ENCODE measurements around the gene FILIP1L. TPM values are rescaled to one million over a fixed set of nuclear protein-coding genes. Genes with fewer than 3 reads are reported as not detected.

The FILIP1L gene
- total RNA-seq, 1 experiment from 2014 or later: 0.07 TPM

GRCh38 chr3:99910752-99911290 is 203.5 kb downstream of the FILIP1L start:
- Histone ChIP-seq H3T11ph (ENCODE audit: low read length) (no peak overlapping the region), H2BK120ac (ENCODE audit: low read depth, low read length, poor library complexity, severe bottlenecking) (no peak overlapping the region), H2AK5ac (ENCODE audit: insufficient read length, low read length) (no peak overlapping the region), H3K79me1 (ENCODE audit: insufficient read depth, low read depth, low read length, poor library complexity, severe bottlenecking) (no peaks in the 10 kb centered on the region), H4K91ac (ENCODE audit: insufficient read length, low read depth, low read length) (no peak overlapping the region), H3K27me3 (ENCODE audit: insufficient read depth, low read length) (no peaks in the 10 kb centered on the region), H3K4me2 (ENCODE audit: insufficient read depth, insufficient read length, low read length) (no peak overlapping the region), H3K9ac (ENCODE audit: extremely low read depth, insufficient read length, low read length) (no peak overlapping the region), H3K4me1 (ENCODE audit: insufficient read depth, low read length) (peaks cover 3% of the 10 kb centered on the region; the same call in 1 of the 2 replicates), H3K23ac (ENCODE audit: insufficient read length, low read depth, low read length) (no peak overlapping the region), H4K5ac (ENCODE audit: insufficient read length, low read depth, low read length) (no peak overlapping the region), H2BK5ac (ENCODE audit: insufficient read length, low read length) (no peak overlapping the region), H3K79me2 (ENCODE audit: insufficient read depth, low read length) (0 out of 2 replicates have a peak, but pooled peaks cover 3% of the 10 kb centered on the region), H3K23me2 (ENCODE audit: insufficient read length, low read depth, low read length, poor library complexity, severe bottlenecking) (no peaks in the 10 kb centered on the region), H4K20me1 (ENCODE audit: control insufficient read depth, insufficient read depth, insufficient read length) (no peaks in the 10 kb centered on the region), H3K56ac (ENCODE audit: insufficient read length, low read depth, low read length) (no peak overlapping the region), H3K9me3 (ENCODE audit: control insufficient read depth, low read depth, low read length) (no peaks in the 10 kb centered on the region), H2AFZ (ENCODE audit: low read length) (no peak overlapping the region), H2BK20ac (ENCODE audit: low read depth, low read length, poor library complexity, severe bottlenecking) (no peak overlapping the region), H3K27ac (ENCODE audit: insufficient read length, low read depth, low read length) (no peak overlapping the region), H3K14ac (ENCODE audit: insufficient read depth, low read length) (no peak overlapping the region), H3K4ac (ENCODE audit: low read depth, low read length) (no peak overlapping the region), H3K18ac (ENCODE audit: insufficient read length, low read depth, low read length) (no peak overlapping the region), H2BK12ac (ENCODE audit: insufficient read length, low read depth, low read length) (no peak overlapping the region), H4K8ac (replicated peaks; ENCODE audit: insufficient read length, low read depth, low read length) (no peak overlapping the region), H2BK15ac (ENCODE audit: low read depth, low read length) (no peak overlapping the region)
- Mint-ChIP-seq H3K27me3 (ENCODE audit: low read depth) (no peaks in the 10 kb centered on the region), H3K9me3 (no peaks in the 10 kb centered on the region), H3K4me1 (peaks cover 25 to 28% of the 10 kb centered on the region in 2 experiments), H3K27ac (no peak overlapping the region), H3K36me3 (ENCODE audit: insufficient read depth in 1 of 3, low read depth in 3 of 3) (peaks cover 0 to 1% (median 0%) of the 10 kb centered on the region in 3 experiments; a peak in 1 of 7 replicates), H3K4me3 (no peak overlapping the region)
- WGBS (ENCODE audit: extremely low coverage, insufficient read length, low lambda C conversion rate): no CpG with 5 or more reads among the region's 4 CpGs
- no peak for DNase-seq
- TF ChIP-seq, protein P1, sequence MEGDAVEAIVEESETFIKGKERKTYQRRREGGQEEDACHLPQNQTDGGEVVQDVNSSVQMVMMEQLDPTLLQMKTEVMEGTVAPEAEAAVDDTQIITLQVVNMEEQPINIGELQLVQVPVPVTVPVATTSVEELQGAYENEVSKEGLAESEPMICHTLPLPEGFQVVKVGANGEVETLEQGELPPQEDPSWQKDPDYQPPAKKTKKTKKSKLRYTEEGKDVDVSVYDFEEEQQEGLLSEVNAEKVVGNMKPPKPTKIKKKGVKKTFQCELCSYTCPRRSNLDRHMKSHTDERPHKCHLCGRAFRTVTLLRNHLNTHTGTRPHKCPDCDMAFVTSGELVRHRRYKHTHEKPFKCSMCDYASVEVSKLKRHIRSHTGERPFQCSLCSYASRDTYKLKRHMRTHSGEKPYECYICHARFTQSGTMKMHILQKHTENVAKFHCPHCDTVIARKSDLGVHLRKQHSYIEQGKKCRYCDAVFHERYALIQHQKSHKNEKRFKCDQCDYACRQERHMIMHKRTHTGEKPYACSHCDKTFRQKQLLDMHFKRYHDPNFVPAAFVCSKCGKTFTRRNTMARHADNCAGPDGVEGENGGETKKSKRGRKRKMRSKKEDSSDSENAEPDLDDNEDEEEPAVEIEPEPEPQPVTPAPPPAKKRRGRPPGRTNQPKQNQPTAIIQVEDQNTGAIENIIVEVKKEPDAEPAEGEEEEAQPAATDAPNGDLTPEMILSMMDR (conservative IDR thresholded peaks at IDR 0.05): no peak
